GM20431 (cell line): Measurements from ENCODE around the gene CKMT2.

ENCODE experiments used
- in situ Hi-C: fragments of 300-500 bp; cut with MseI, MboI; formaldehyde crosslinking; loops from one replicate; pipeline ENCODE4 v1.15.0; 2020; ENCODE audit warnings: low sequenced_read_pairs; ENCODE audit not compliant: unreplicated experiment

CKMT2 gene

GRCh38 chr5:81212211-81212751 is 20.8 kb upstream of the CKMT2 start:
- in situ Hi-C loops = no loop called here

- in situ Hi-C loops = no loop called here
Observed at GRCh38 chr5:81213070-81213469, 20.1 kb upstream of the CKMT2 start.

GRCh38 chr5:81214848-81215247 is 18.3 kb upstream of the CKMT2 start:
- in situ Hi-C loops = no loop called here

- in situ Hi-C loops = no loop called here
Observed at GRCh38 chr5:81216152-81216551, 17.0 kb upstream of the CKMT2 start.

- in situ Hi-C loops = no loop called here
Observed at GRCh38 chr5:81219389-81219788, 13.7 kb upstream of the CKMT2 start.

- in situ Hi-C loops = no loop called here
Observed at GRCh38 chr5:81222285-81222684, 10.8 kb upstream of the CKMT2 start.

- in situ Hi-C loops = no loop called here
Observed at GRCh38 chr5:81225463-81225862, 7.7 kb upstream of the CKMT2 start.

- in situ Hi-C loops = no loop called here
Observed at GRCh38 chr5:81226286-81226685, 6.8 kb upstream of the CKMT2 start.

- in situ Hi-C loops = no loop called here
Observed at GRCh38 chr5:81226949-81227348, 6.2 kb upstream of the CKMT2 start.

GRCh38 chr5:81228084-81228483 is 5.0 kb upstream of the CKMT2 start:
- in situ Hi-C loops = no loop called here

- in situ Hi-C loops = no loop called here
Observed at GRCh38 chr5:81230416-81230815, 2.7 kb upstream of the CKMT2 start.

- in situ Hi-C loops = no loop called here
Observed at GRCh38 chr5:81232464-81233079, 550 bp upstream of the CKMT2 start.

GRCh38 chr5:81234299-81234698 is 1.2 kb downstream of the CKMT2 start:
- in situ Hi-C loops = no loop called here

GRCh38 chr5:81234801-81235200 is 1.7 kb downstream of the CKMT2 start:
- in situ Hi-C loops = no loop called here

- in situ Hi-C loops = no loop called here
Observed at GRCh38 chr5:81235287-81236072, 2.4 kb downstream of the CKMT2 start.

- in situ Hi-C loops = no loop called here
Observed at GRCh38 chr5:81238460-81238859, 5.3 kb downstream of the CKMT2 start.

- in situ Hi-C loops = no loop called here
Observed at GRCh38 chr5:81239613-81240012, 6.5 kb downstream of the CKMT2 start.

GRCh38 chr5:81241001-81241400 is 7.9 kb downstream of the CKMT2 start:
- in situ Hi-C loops = no loop called here

- in situ Hi-C loops = no loop called here
Observed at GRCh38 chr5:81241961-81242648, 9.0 kb downstream of the CKMT2 start.

- in situ Hi-C loops = no loop called here
Observed at GRCh38 chr5:81242906-81243436, 9.8 kb downstream of the CKMT2 start.

GRCh38 chr5:81244451-81244850 is 11.3 kb downstream of the CKMT2 start:
- in situ Hi-C loops = no loop called here
